GM23338 (cell line): ENCODE data around the gene TMEM87B. TPM values are rescaled to one million over a fixed set of nuclear protein-coding genes. Genes with fewer than 3 reads are reported as not detected.

ENCODE experiments used
- ATAC-seq: fragments of 200-7000 bp; cut with Tn5 transposase; 3 replicates; pipeline ENCODE4 v1.9.1; 2020
- DNase-seq: peaks from one replicate; pipeline ENCODE4 v3.0.0-alpha.2; 2015; ENCODE audit warnings: low spot score
- H2AFZ ChIP-seq: fragments of 200-600 bp; sonication (generic); 2 replicates; pipeline ENCODE4 v1.8.0; 2016; ENCODE audit warnings: antibody characterized with exemption, mild to moderate bottlenecking, moderate library complexity
- H3F3A ChIP-seq: fragments of 200-600 bp; sonication (generic); replicated peaks from 2 replicates; pipeline ENCODE4 v1.8.0; 2017; ENCODE audit warnings: antibody characterized with exemption, mixed run types, low read depth
- H3K27ac ChIP-seq: fragments of 200-600 bp; sonication (generic); 2 replicates; pipeline ENCODE4 v1.6.1; 2016; ENCODE audit warnings: low read depth
- H3K27me3 ChIP-seq: fragments of 200-600 bp; sonication (generic); 2 replicates; pipeline ENCODE4 v1.8.0; 2016; ENCODE audit warnings: mild to moderate bottlenecking, mixed run types, moderate library complexity; ENCODE audit not compliant: insufficient read depth
- H3K36me3 ChIP-seq: fragments of 200-600 bp; sonication (generic); 2 replicates; pipeline ENCODE4 v1.8.0; 2016; ENCODE audit warnings: mild to moderate bottlenecking; ENCODE audit not compliant: insufficient read depth
- H3K4me1 ChIP-seq: fragments of 200-600 bp; sonication (generic); 2 replicates; pipeline ENCODE4 v1.8.0; 2016; ENCODE audit warnings: mild to moderate bottlenecking, moderate library complexity; ENCODE audit not compliant: insufficient read depth
- H3K4me2 ChIP-seq: fragments of 200-600 bp; sonication (generic); 2 replicates; pipeline ENCODE4 v1.7.1; 2017; ENCODE audit warnings: mixed run types
- H3K4me3 ChIP-seq: fragments of 200-600 bp; sonication (generic); 2 replicates; pipeline ENCODE4 v1.6.1; 2016; ENCODE audit warnings: mixed run types
- H3K79me2 ChIP-seq: fragments of 200-600 bp; sonication (generic); replicated peaks from 2 replicates; pipeline ENCODE4 v1.8.0; 2017; ENCODE audit warnings: mild to moderate bottlenecking; ENCODE audit not compliant: insufficient read depth
- H3K9me2 ChIP-seq: fragments of 200-600 bp; sonication (generic); 2 replicates; pipeline ENCODE4 v1.8.0; 2017; ENCODE audit not compliant: insufficient read depth
- H4K20me1 ChIP-seq: fragments of 200-600 bp; sonication (generic); replicated peaks from 2 replicates; pipeline ENCODE4 v1.8.0; 2017; ENCODE audit warnings: mild to moderate bottlenecking; ENCODE audit not compliant: insufficient read depth
- H3K27ac Mint-ChIP-seq: 2 replicates; pipeline ENCODE4 v1.8.0; 2020; ENCODE audit warnings: inconsistent platforms, mild to moderate bottlenecking, moderate library complexity, mixed read lengths
- H3K27me3 Mint-ChIP-seq: 3 replicates; pipeline ENCODE4 v1.8.0; 2022; ENCODE audit warnings: low read depth, mild to moderate bottlenecking, moderate library complexity, mixed read lengths, inconsistent platforms; ENCODE audit not compliant: insufficient read depth, poor library complexity
- H3K36me3 Mint-ChIP-seq: 3 replicates; pipeline ENCODE4 v1.8.0; 2021; ENCODE audit warnings: low read depth, mild to moderate bottlenecking, inconsistent platforms, moderate library complexity, mixed read lengths
- H3K4me1 Mint-ChIP-seq: 3 replicates; pipeline ENCODE4 v1.8.0; 2020; ENCODE audit warnings: mild to moderate bottlenecking, inconsistent platforms, mixed read lengths
- H3K4me3 Mint-ChIP-seq: 3 replicates; pipeline ENCODE4 v1.8.0; 2021; ENCODE audit warnings: moderate library complexity, mild to moderate bottlenecking, inconsistent platforms, mixed read lengths
- H3K9me3 Mint-ChIP-seq: 3 replicates; pipeline ENCODE4 v1.8.0; 2020; ENCODE audit warnings: moderate library complexity, mild to moderate bottlenecking, inconsistent platforms, mixed read lengths
- CREB1 ChIP-seq: fragments of 250-450 bp; sonication (Bioruptor Pico); IDR thresholded peaks from 2 replicates; pipeline ENCODE4 v1.5.0; 2020; ENCODE audit warnings: low read depth, mild to moderate bottlenecking, moderate library complexity
- EZH2phosphoT487 ChIP-seq: fragments of 200-600 bp; sonication (generic); IDR thresholded peaks from one replicate; pipeline ENCODE4 v1.8.1; 2018; ENCODE audit warnings: antibody characterized with exemption; ENCODE audit not compliant: unreplicated experiment
- JUNB ChIP-seq: IDR thresholded peaks from one replicate; pipeline ENCODE4 v1.6.1; 2016; ENCODE audit warnings: antibody characterized with exemption; ENCODE audit not compliant: unreplicated experiment
- NANOG ChIP-seq: IDR thresholded peaks from 2 replicates; pipeline ENCODE4 v1.6.1; 2016; ENCODE audit warnings: antibody characterized with exemption, borderline replicate concordance
- ZNF114 ChIP-seq: fragments of 250-450 bp; sonication (Bioruptor Pico); IDR thresholded peaks from 2 replicates; pipeline ENCODE4 v1.5.0; 2020; ENCODE audit warnings: mild to moderate bottlenecking, moderate library complexity
- ZNF462 ChIP-seq: fragments of 250-450 bp; sonication (Bioruptor Pico); IDR thresholded peaks from 2 replicates; pipeline ENCODE4 v1.5.0; 2020; ENCODE audit warnings: mild to moderate bottlenecking, moderate library complexity
- polyA plus RNA-seq: library from polyadenylated mRNA; unstranded; fragments of >200 nt; fragmentation: Nextera tagmentation; extraction: Ambion mirVana; gene quantifications from 2 replicates; pipeline ENCODE4 v1.2.1, GENCODE V29; 2016
- total RNA-seq: library from RNA; depleted of rRNA; stranded (reverse); fragments of >200 nt; shearing (Covaris generic); gene quantifications from 2 replicates; pipeline ENCODE4 v1.2.3, GENCODE V29; 2014
- TF ChIP-seq, protein P1 (sequence below): IDR thresholded peaks from one replicate; pipeline ENCODE4 v1.6.1; 2018; ENCODE audit warnings: antibody characterized with exemption; ENCODE audit not compliant: unreplicated experiment
- TF ChIP-seq, protein P2 (sequence below), 2 experiments: fragments of 200-600 bp in 1 of 2; sonication (generic) in 1 of 2; conservative IDR thresholded peaks; 2 replicates each; pipeline versions ENCODE4 v1.5.1 to v1.6.1; 2016 to 2017; ENCODE audit warnings: antibody characterized with exemption in 2 of 2, low read depth in 2 of 2, mild to moderate bottlenecking in 2 of 2, moderate library complexity in 1 of 2

TMEM87B gene
- total and polyA plus RNA-seq, 2 experiments from 2014 or later: 7.0 to 15.4 TPM

DNA sequence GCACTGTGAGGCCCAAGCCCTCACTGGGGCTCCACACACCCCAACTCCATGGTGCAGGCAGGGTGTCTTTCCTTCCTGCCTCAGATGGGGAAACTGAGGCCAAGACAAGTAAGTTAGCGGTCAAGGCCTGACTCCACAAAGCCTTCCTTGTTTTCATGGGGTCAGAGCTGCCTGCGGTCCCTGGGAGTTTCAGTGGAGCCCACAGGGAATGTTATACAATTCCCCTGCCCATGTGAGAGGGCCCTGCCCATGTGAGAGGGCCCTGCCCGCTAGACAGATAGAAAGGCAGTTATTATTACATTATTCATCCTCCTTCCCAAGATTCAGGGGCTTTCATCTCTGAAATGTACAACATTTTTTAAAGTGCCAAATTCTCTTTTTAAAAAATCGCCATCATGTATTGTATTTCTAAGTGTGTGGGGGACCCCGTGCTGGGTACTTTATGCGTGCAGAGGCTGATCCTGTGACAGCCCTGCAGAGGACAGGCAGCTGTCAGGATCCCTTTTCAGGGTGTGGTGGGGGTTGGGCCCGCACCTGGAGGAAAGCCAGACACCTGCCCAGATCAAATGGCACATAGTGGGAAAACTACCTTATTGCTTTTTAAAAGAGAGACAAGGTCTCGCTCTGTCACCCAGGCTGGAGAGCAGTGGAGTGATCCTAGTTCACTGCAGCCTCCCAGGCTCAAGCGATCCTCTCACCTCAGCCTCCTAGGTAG, 106.5 kb downstream of the TMEM87B start:
- Histone ChIP-seq H3K36me3 (no peaks in the 10 kb centered on the region), H3F3A (no peaks in the 10 kb centered on the region), H3K9me2 (no peaks in the 10 kb centered on the region), H2AFZ (no peak overlapping the region), H4K20me1 (no peaks in the 10 kb centered on the region), H3K4me2 (no peak overlapping the region), H3K27ac (no peak overlapping the region), H3K4me1 (no peaks in the 10 kb centered on the region), H3K79me2 (no peaks in the 10 kb centered on the region), H3K4me3 (no peak overlapping the region), H3K27me3 (no peaks in the 10 kb centered on the region)
- Mint-ChIP-seq H3K4me1 (no peaks in the 10 kb centered on the region; the same call in 1 of the 3 replicates), H3K9me3 (no peaks in the 10 kb centered on the region), H3K36me3 (no peaks in the 10 kb centered on the region), H3K4me3 (no peak overlapping the region), H3K27ac (no peak overlapping the region), H3K27me3 (peaks cover 9% of the 10 kb centered on the region)
- TF ChIP-seq ZNF462 (CRISPR knock-in tag) (no peak), CREB1 (CRISPR knock-in tag) (no peak), NANOG (no peak), JUNB (no peak), EZH2phosphoT487 (no peak), ZNF114 (no peak)
- TF ChIP-seq, protein P1, sequence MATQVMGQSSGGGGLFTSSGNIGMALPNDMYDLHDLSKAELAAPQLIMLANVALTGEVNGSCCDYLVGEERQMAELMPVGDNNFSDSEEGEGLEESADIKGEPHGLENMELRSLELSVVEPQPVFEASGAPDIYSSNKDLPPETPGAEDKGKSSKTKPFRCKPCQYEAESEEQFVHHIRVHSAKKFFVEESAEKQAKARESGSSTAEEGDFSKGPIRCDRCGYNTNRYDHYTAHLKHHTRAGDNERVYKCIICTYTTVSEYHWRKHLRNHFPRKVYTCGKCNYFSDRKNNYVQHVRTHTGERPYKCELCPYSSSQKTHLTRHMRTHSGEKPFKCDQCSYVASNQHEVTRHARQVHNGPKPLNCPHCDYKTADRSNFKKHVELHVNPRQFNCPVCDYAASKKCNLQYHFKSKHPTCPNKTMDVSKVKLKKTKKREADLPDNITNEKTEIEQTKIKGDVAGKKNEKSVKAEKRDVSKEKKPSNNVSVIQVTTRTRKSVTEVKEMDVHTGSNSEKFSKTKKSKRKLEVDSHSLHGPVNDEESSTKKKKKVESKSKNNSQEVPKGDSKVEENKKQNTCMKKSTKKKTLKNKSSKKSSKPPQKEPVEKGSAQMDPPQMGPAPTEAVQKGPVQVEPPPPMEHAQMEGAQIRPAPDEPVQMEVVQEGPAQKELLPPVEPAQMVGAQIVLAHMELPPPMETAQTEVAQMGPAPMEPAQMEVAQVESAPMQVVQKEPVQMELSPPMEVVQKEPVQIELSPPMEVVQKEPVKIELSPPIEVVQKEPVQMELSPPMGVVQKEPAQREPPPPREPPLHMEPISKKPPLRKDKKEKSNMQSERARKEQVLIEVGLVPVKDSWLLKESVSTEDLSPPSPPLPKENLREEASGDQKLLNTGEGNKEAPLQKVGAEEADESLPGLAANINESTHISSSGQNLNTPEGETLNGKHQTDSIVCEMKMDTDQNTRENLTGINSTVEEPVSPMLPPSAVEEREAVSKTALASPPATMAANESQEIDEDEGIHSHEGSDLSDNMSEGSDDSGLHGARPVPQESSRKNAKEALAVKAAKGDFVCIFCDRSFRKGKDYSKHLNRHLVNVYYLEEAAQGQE: no peak
- TF ChIP-seq, protein P2, sequence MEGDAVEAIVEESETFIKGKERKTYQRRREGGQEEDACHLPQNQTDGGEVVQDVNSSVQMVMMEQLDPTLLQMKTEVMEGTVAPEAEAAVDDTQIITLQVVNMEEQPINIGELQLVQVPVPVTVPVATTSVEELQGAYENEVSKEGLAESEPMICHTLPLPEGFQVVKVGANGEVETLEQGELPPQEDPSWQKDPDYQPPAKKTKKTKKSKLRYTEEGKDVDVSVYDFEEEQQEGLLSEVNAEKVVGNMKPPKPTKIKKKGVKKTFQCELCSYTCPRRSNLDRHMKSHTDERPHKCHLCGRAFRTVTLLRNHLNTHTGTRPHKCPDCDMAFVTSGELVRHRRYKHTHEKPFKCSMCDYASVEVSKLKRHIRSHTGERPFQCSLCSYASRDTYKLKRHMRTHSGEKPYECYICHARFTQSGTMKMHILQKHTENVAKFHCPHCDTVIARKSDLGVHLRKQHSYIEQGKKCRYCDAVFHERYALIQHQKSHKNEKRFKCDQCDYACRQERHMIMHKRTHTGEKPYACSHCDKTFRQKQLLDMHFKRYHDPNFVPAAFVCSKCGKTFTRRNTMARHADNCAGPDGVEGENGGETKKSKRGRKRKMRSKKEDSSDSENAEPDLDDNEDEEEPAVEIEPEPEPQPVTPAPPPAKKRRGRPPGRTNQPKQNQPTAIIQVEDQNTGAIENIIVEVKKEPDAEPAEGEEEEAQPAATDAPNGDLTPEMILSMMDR (conservative IDR thresholded peaks at IDR 0.05; ENCODE audit: low read depth in 2 of 2): no peak
- no peak for DNase-seq
- no peak; the same call in 2 of the 3 replicates for ATAC-seq
